Measurements from ENCODE around the gene SEL1L3.

Gene SEL1L3

GRCh38 chr4:25783126-25783525 is 79.7 kb downstream of the SEL1L3 start (continued):
- TF ChIP-seq ZNF449 (tag by site-specific recombination; IDR thresholded peaks at IDR 0.05) (no peak), ZNF416 (tag by site-specific recombination; IDR thresholded peaks at IDR 0.05) (no peak), ZNF214 (tag by site-specific recombination; IDR thresholded peaks at IDR 0.05; ENCODE audit: borderline replicate concordance) (no peak), HOXA7 (CRISPR knock-in tag; IDR thresholded peaks at IDR 0.05; ENCODE audit: borderline replicate concordance) (no peak), ZNF394 (tag by site-specific recombination; IDR thresholded peaks at IDR 0.05; ENCODE audit: borderline replicate concordance) (no peak)

- ChIA-PET CTCF (interaction anchor here (1.6 kb wide), 1 partner anchor 10 kb away, joined by 3 read pairs; no protein-coding TSS in a partner anchor), POLR2A (no interaction called here)
- no peak for TF ChIP-seq ZNF501 (tag by site-specific recombination; IDR thresholded peaks at IDR 0.05)
- TF ChIP-seq ZNF548 (tag by site-specific recombination; IDR thresholded peaks at IDR 0.05) = no peak
- TF ChIP-seq PATZ1 (tag by site-specific recombination; IDR thresholded peaks at IDR 0.05) = no peak
- TF ChIP-seq ZNF843 (tag by site-specific recombination; IDR thresholded peaks at IDR 0.05) = no peak
- TF ChIP-seq ZNF239 (tag by site-specific recombination; IDR thresholded peaks at IDR 0.05) = no peak
- no peak for TF ChIP-seq ZNF629 (tag by site-specific recombination; IDR thresholded peaks at IDR 0.05)
- no peak for TF ChIP-seq ZNF677 (tag by site-specific recombination; IDR thresholded peaks at IDR 0.05)
- TF ChIP-seq KLF8 (tag by site-specific recombination; IDR thresholded peaks at IDR 0.05) = no peak
- TF ChIP-seq SP3 (tag by site-specific recombination; IDR thresholded peaks at IDR 0.05) = no peak
- no peak for TF ChIP-seq OSR2 (tag by site-specific recombination; IDR thresholded peaks at IDR 0.05)
- no peak for TF ChIP-seq ATF2 (tag by site-specific recombination; IDR thresholded peaks at IDR 0.05; ENCODE audit: low read depth)
- TF ChIP-seq ZBTB11 (tag by site-specific recombination; conservative IDR thresholded peaks at IDR 0.05; ENCODE audit: low read depth) = no peak
- no peak for TF ChIP-seq ZNF777 (tag by site-specific recombination; IDR thresholded peaks at IDR 0.05; ENCODE audit: borderline replicate concordance)
- TF ChIP-seq ZNF391 (tag by site-specific recombination; IDR thresholded peaks at IDR 0.05; ENCODE audit: borderline replicate concordance, low read depth) = no peak
- no peak for TF ChIP-seq ZFP41 (tag by site-specific recombination; IDR thresholded peaks at IDR 0.05; ENCODE audit: borderline replicate concordance)
- TF ChIP-seq REST (tag by site-specific recombination; IDR thresholded peaks at IDR 0.05) = no peak
- TF ChIP-seq ZNF658 (tag by site-specific recombination; IDR thresholded peaks at IDR 0.05) = no peak
- TF ChIP-seq ZNF449 (tag by site-specific recombination; IDR thresholded peaks at IDR 0.05) = no peak
- TF ChIP-seq ZFHX2 (tag by site-specific recombination; conservative IDR thresholded peaks at IDR 0.05) = no peak
- H3K36me3 ChIP-seq (ENCODE audit: control insufficient read depth in 2 of 2, insufficient read depth in 1 of 2, low read length in 2 of 2) = peaks cover 3 to 34% of the 10 kb centered on the region in 2 experiments
- no peak overlapping the region for H3K4me3 ChIP-seq (ENCODE audit: low read depth, low read length)
- H3K9me3 ChIP-seq (ENCODE audit: control insufficient read depth, insufficient read depth, low read depth, low read length) = no peaks in the 10 kb centered on the region
- H3K27ac ChIP-seq (ENCODE audit: extremely low read depth, low read depth, low read length) = no peak overlapping the region
- H3K4me1 ChIP-seq (ENCODE audit: control insufficient read depth, insufficient read depth, low read length) = no peaks in the 10 kb centered on the region
Observed at GRCh38 chr4:25782482-25782881, 80.3 kb downstream of the SEL1L3 start.
